IMR-90 (cell line): ENCODE results near the gene MYNN. TPM values are rescaled to one million over a fixed set of nuclear protein-coding genes. Genes with fewer than 3 reads are reported as not detected.

ENCODE experiments used
- ATAC-seq: fragments of 200-7000 bp; cut with Tn5 transposase; 2 replicates; pipeline ENCODE4 v1.9.1; 2020; ENCODE audit warnings: low read depth, mild to moderate bottlenecking, moderate library complexity
- BruUV-seq: library from RNA; stranded (reverse); fragments of 400-500 nt; replicated peaks from 2 replicates; lab custom pipeline; 2021; lab: Mats Ljungman, UMichigan
- CTCF ChIA-PET: fragments of 300-600 bp; formaldehyde crosslinking; extraction: SDS; loops from one replicate; lab custom pipeline; 2021; ENCODE audit warnings: antibody characterized with exemption; lab: Yijun Ruan, JAX
- POLR2A ChIA-PET: fragments of 300-600 bp; sonication (Branson Sonifier 250); formaldehyde crosslinking; loops from one replicate; lab custom pipeline; 2022; ENCODE audit warnings: antibody characterized with exemption; ENCODE audit not compliant: unreplicated experiment; lab: Charles Lee
- DNase-seq: peaks from one replicate; pipeline ENCODE4 v3.0.0; 2013
- H2AFZ ChIP-seq: replicated peaks from 2 replicates; pipeline ENCODE3; 2013; ENCODE audit warnings: low read length, mild to moderate bottlenecking; ENCODE audit not compliant: poor library complexity
- H2AK5ac ChIP-seq: 2 replicates; pipeline ENCODE4 v1.6.1; 2013; ENCODE audit warnings: low read depth, low read length, inconsistent platforms
- H2AK9ac ChIP-seq: replicated peaks from 2 replicates; pipeline ENCODE3; 2013; ENCODE audit warnings: mild to moderate bottlenecking, low read depth, low read length, moderate library complexity; ENCODE audit not compliant: poor library complexity
- H2BK120ac ChIP-seq: 2 replicates; pipeline ENCODE4 v1.6.1; 2013; ENCODE audit warnings: low read depth, low read length, inconsistent platforms
- H2BK15ac ChIP-seq: 3 replicates; pipeline ENCODE4 v1.6.1; 2013; ENCODE audit warnings: low read depth, low read length, inconsistent platforms
- H2BK20ac ChIP-seq: 2 replicates; pipeline ENCODE4 v1.6.1; 2013; ENCODE audit warnings: low read depth, mild to moderate bottlenecking, inconsistent platforms, low read length, moderate library complexity
- H2BK5ac ChIP-seq: 2 replicates; pipeline ENCODE4 v1.6.1; 2013; ENCODE audit warnings: mild to moderate bottlenecking, low read depth, low read length, inconsistent platforms; ENCODE audit not compliant: poor library complexity, severe bottlenecking
- H3K14ac ChIP-seq: replicated peaks from 2 replicates; pipeline ENCODE4 v1.6.1; 2013; ENCODE audit warnings: low read depth, low read length, inconsistent platforms
- H3K18ac ChIP-seq: 2 replicates; pipeline ENCODE4 v1.6.1; 2013; ENCODE audit warnings: low read depth, low read length, control low read depth
- H3K23ac ChIP-seq: 2 replicates; pipeline ENCODE4 v1.6.1; 2013; ENCODE audit warnings: low read depth, low read length, inconsistent platforms
- H3K27ac ChIP-seq: 2 replicates; pipeline ENCODE4 v1.5.1; 2013; ENCODE audit warnings: mild to moderate bottlenecking, control low read depth, low read length; ENCODE audit not compliant: insufficient read depth
- H3K27me3 ChIP-seq: 2 replicates; pipeline ENCODE4 v1.6.1; 2013; ENCODE audit warnings: low read length; ENCODE audit not compliant: control insufficient read depth, insufficient read depth
- H3K36me3 ChIP-seq: 2 replicates; pipeline ENCODE4 v1.6.1; 2013; ENCODE audit warnings: low read length, mixed read lengths; ENCODE audit not compliant: control insufficient read depth, insufficient read depth
- H3K4ac ChIP-seq: 2 replicates; pipeline ENCODE4 v1.6.1; 2013; ENCODE audit warnings: low read depth, low read length, inconsistent platforms
- H3K4me1 ChIP-seq: 2 replicates; pipeline ENCODE4 v1.6.1; 2013; ENCODE audit warnings: low read length, mixed read lengths; ENCODE audit not compliant: control insufficient read depth, insufficient read depth
- H3K4me2 ChIP-seq: 2 replicates; pipeline ENCODE4 v1.6.1; 2013; ENCODE audit warnings: low read depth, mild to moderate bottlenecking, control low read depth, low read length, moderate library complexity
- H3K4me3 ChIP-seq: 2 replicates; pipeline ENCODE4 v1.5.1; 2013; ENCODE audit warnings: low read depth, mild to moderate bottlenecking, control low read depth, low read length, moderate library complexity; ENCODE audit not compliant: insufficient read depth
- H3K56ac ChIP-seq: 2 replicates; pipeline ENCODE4 v1.6.1; 2013; ENCODE audit warnings: low read length, inconsistent platforms; ENCODE audit not compliant: insufficient read depth; ENCODE audit errors: extremely low read depth
- H3K79me1 ChIP-seq, 2 experiments: 2 replicates each; pipeline ENCODE4 v1.6.1; 2013; ENCODE audit warnings: low read length in 2 of 2, inconsistent platforms in 1 of 2, low read depth in 1 of 2
- H3K9ac ChIP-seq: 2 replicates; pipeline ENCODE4 v1.6.1; 2013; ENCODE audit warnings: low read depth, low read length, control low read depth
- H3K9me1 ChIP-seq: 2 replicates; pipeline ENCODE4 v1.6.1; 2013; ENCODE audit warnings: low read length, inconsistent platforms; ENCODE audit not compliant: insufficient read depth
- H3K9me3 ChIP-seq: 2 replicates; pipeline ENCODE4 v1.6.1; 2013; ENCODE audit warnings: low read length; ENCODE audit not compliant: control insufficient read depth, insufficient read depth
- H4K20me1 ChIP-seq: 2 replicates; pipeline ENCODE4 v1.6.1; 2013; ENCODE audit warnings: low read length, inconsistent platforms; ENCODE audit not compliant: insufficient read depth
- H4K5ac ChIP-seq: 2 replicates; pipeline ENCODE4 v1.6.1; 2013; ENCODE audit warnings: mild to moderate bottlenecking, low read depth, low read length, control low read depth
- H4K8ac ChIP-seq, 2 experiments: 2 replicates each; pipeline ENCODE4 v1.6.1; 2013; ENCODE audit warnings: low read depth in 2 of 2, low read length in 2 of 2, control low read depth in 1 of 2, inconsistent platforms in 1 of 2
- H4K91ac ChIP-seq: 2 replicates; pipeline ENCODE4 v1.6.1; 2013; ENCODE audit warnings: low read depth, low read length, inconsistent platforms; ENCODE audit not compliant: insufficient read depth
- CTCF ChIP-seq: conservative IDR thresholded peaks from 2 replicates; pipeline ENCODE4 v1.5.1; 2012; ENCODE audit warnings: mild to moderate bottlenecking, low read depth, low read length, improper control_type of control experiment
- MAFK ChIP-seq: IDR thresholded peaks from 2 replicates; pipeline ENCODE4 v1.6.1; 2012; ENCODE audit warnings: low read depth, low read length, improper control_type of control experiment
- WGBS, 2 experiments: methylation state at CpG; one replicate each; pipeline versions ENCODE4 v1.1.5 to v1.1.7; 2013; ENCODE audit warnings: missing lambda C conversion rate in 2 of 2; ENCODE audit not compliant: insufficient read length in 1 of 2; ENCODE audit errors: extremely low coverage in 2 of 2; 5-methylcytosine and 5-hydroxymethylcytosine counted together
- dilution Hi-C: fragments of 300-500 bp; cut with HindIII; formaldehyde crosslinking; loops from one replicate; pipeline ENCODE4 v1.14.3; 2018; ENCODE audit warnings: low sequenced_read_pairs; ENCODE audit not compliant: unreplicated experiment
- in situ Hi-C: fragments of 300-500 bp; cut with MboI; formaldehyde crosslinking; loops from 3 replicates; pipeline ENCODE4 v1.14.3; 2019; ENCODE audit warnings: low sequenced_read_pairs, inconsistent platforms, mixed read lengths
- intact Hi-C: fragments of 100-400 bp; cut with micrococcal nuclease; formaldehyde crosslinking; loops from 2 replicates; pipeline ENCODE4 v1.10.0; 2022
- polyA plus RNA-seq, 3 experiments: library from polyadenylated mRNA; depleted of rRNA; stranded (reverse); fragments of >200 nt; gene quantifications; 2 replicates each; pipeline ENCODE4 v1.2.3, GENCODE V29; 2012; ENCODE audit warnings: low replicate concordance in 1 of 3
- total RNA-seq: library from RNA; depleted of rRNA; stranded (reverse); fragments of >200 nt; gene quantifications from 2 replicates; pipeline ENCODE4 v1.2.3, GENCODE V29; 2012

Gene MYNN
- total and polyA plus RNA-seq, 2 of the 4 experiments (the other 2 are of a cell fraction) = 11.8 to 26.9 TPM

- peak; percentile 35; the same call in 1 of the 2 replicates for ATAC-seq
- Histone ChIP-seq H3K4me1 (peaks cover 4% of the 10 kb centered on the region), H4K5ac (no peak overlapping the region), H2BK15ac (no peak overlapping the region), H2BK5ac (no peak overlapping the region), H3K9me1 (0 out of 2 replicates have a peak, but pooled peaks cover 4% of the 10 kb centered on the region), H2AK9ac (no peak overlapping the region), H3K9ac (no peak overlapping the region), H3K9me3 (no peaks in the 10 kb centered on the region), H4K91ac (no peak overlapping the region), H2AFZ (no peak overlapping the region), H3K14ac (no peak overlapping the region), H2BK20ac (no peak overlapping the region), H3K4me3 (no peak overlapping the region), H2BK120ac (no peak overlapping the region), H4K8ac (no peak overlapping the region), H3K18ac (no peak overlapping the region), H3K27ac (no peak overlapping the region), H2AK5ac (no peak overlapping the region), H3K23ac (no peak overlapping the region), H3K56ac (no peak overlapping the region), H3K36me3 (peaks cover 9% of the 10 kb centered on the region), H3K4me2 (no peak overlapping the region), H3K27me3 (no peaks in the 10 kb centered on the region), H4K20me1 (no peaks in the 10 kb centered on the region), H3K79me1 (0 out of 4 replicates have a peak, but pooled peaks cover 0 to 3% of the 10 kb centered on the region in 2 experiments), H3K4ac (no peak overlapping the region)
- dilution Hi-C loops = no loop called here
- ChIA-PET POLR2A (no interaction called here), CTCF (interaction anchor here (0.6 kb wide), 1 partner anchor 744 kb away, joined by 8 read pairs; no protein-coding TSS in a partner anchor)
- no CpG with 5 or more reads among the region's 4 CpGs for WGBS, 2 experiments
- peak; percentile 55 for DNase-seq
- intact Hi-C loops = loop anchor here (5.0 kb wide), 1 partner anchor 201 kb away; no protein-coding TSS in a partner anchor
- TF ChIP-seq CTCF (no peak), MAFK (peak; percentile 33; the same call in 1 of the 2 replicates)
- no TSS peak for BruUV-seq
- in situ Hi-C loops = no loop called here
Measured at GRCh38 chr3:169790687-169791429, 17.7 kb downstream of the MYNN start.
